GM12878 (cell line): ENCODE results near the gene GNAO1. TPM values are rescaled to one million over a fixed set of nuclear protein-coding genes. Genes with fewer than 3 reads are reported as not detected.

ENCODE experiments used
- ATAC-seq: fragments of 200-7000 bp; cut with Tn5 transposase; 3 replicates; pipeline ENCODE4 v1.9.1; 2020; ENCODE audit warnings: mild to moderate bottlenecking, moderate library complexity
- BruUV-seq: library from RNA; stranded (reverse); fragments of 400-500 nt; replicated peaks from 2 replicates; lab custom pipeline; 2021; lab: Mats Ljungman, UMichigan
- CTCF ChIA-PET: fragments of 300-600 bp; sonication (Branson Sonifier 250); formaldehyde crosslinking; extraction: SDS; loops from one replicate; lab custom pipeline; 2021; ENCODE audit warnings: inconsistent platforms; lab: Yijun Ruan, JAX
- POLR2A ChIA-PET: fragments of 350-600 bp; formaldehyde crosslinking; extraction: SDS; loops from one replicate; lab custom pipeline; 2021; ENCODE audit warnings: inconsistent platforms; lab: Charles Lee
- RAD21 ChIA-PET: fragments of 300-600 bp; sonication (Branson Sonifier 250); formaldehyde crosslinking; loops from one replicate; lab custom pipeline; 2023; ENCODE audit warnings: antibody characterized with exemption; ENCODE audit not compliant: unreplicated experiment; lab: Charles Lee
- SMC1A ChIA-PET: fragments of 300-600 bp; sonication (Branson Sonifier 250); formaldehyde crosslinking; loops from one replicate; lab custom pipeline; 2023; ENCODE audit not compliant: unreplicated experiment, uncharacterized antibody; lab: Charles Lee
- DNase-seq: peaks from one replicate; pipeline ENCODE4 v3.0.0-alpha.2; 2011; ENCODE audit warnings: low read depth, low spot score
- FAIRE-seq: peaks from 3 replicates; lab custom pipeline; 2011; peaks lifted over from hg19 to GRCh38; lab: Jason Lieb, UNC
- H2AFZ ChIP-seq: 2 replicates; pipeline ENCODE4 v1.6.0; 2011; ENCODE audit warnings: low read depth, low read length, control low read depth; ENCODE audit not compliant: control insufficient read depth
- H3K27ac ChIP-seq: 2 replicates; pipeline ENCODE4 v1.5.1; 2011; ENCODE audit warnings: control low read depth; ENCODE audit not compliant: control insufficient read depth, insufficient read depth
- H3K27me3 ChIP-seq, 2 experiments: replicated peaks in 1 of 2; 2 replicates each; pipeline versions ENCODE4 v1.6.0 to v1.6.1; 2011; ENCODE audit warnings: low read length in 1 of 2; ENCODE audit not compliant: control insufficient read depth in 2 of 2, insufficient read depth in 2 of 2
- H3K36me3 ChIP-seq, 2 experiments: 2 replicates each; pipeline ENCODE4 v1.5.1; 2011; ENCODE audit warnings: low read length in 1 of 2; ENCODE audit not compliant: control insufficient read depth in 2 of 2, insufficient read depth in 2 of 2
- H3K4me1 ChIP-seq: 2 replicates; pipeline ENCODE4 v1.6.1; 2011; ENCODE audit warnings: mild to moderate bottlenecking, low read length, moderate library complexity, mixed read lengths; ENCODE audit not compliant: control insufficient read depth, insufficient read depth
- H3K4me2 ChIP-seq: 2 replicates; pipeline ENCODE4 v1.6.0; 2011; ENCODE audit warnings: control low read depth; ENCODE audit not compliant: control insufficient read depth, insufficient read depth
- H3K4me3 ChIP-seq: fragments of 200-600 bp; sonication (generic); 2 replicates; pipeline ENCODE4 v1.5.1; 2016
- H3K79me2 ChIP-seq: 2 replicates; pipeline ENCODE4 v1.6.0; 2011; ENCODE audit warnings: low read length; ENCODE audit not compliant: control insufficient read depth, insufficient read depth
- H3K9ac ChIP-seq: 2 replicates; pipeline ENCODE4 v1.8.0; 2011; ENCODE audit warnings: low read length, control low read depth, mixed read lengths; ENCODE audit not compliant: control insufficient read depth, insufficient read depth
- H3K9me3 ChIP-seq: replicated peaks from 3 replicates; pipeline ENCODE4 v1.5.1; 2011; ENCODE audit warnings: mild to moderate bottlenecking, low read length; ENCODE audit not compliant: control insufficient read depth, insufficient read depth
- H4K20me1 ChIP-seq: 2 replicates; pipeline ENCODE4 v1.6.0; 2011; ENCODE audit not compliant: control insufficient read depth, insufficient read depth
- CEBPB ChIP-seq, 2 experiments: fragments of 150-350 bp in 1 of 2; IDR thresholded peaks; 2 replicates each; pipeline ENCODE4 v1.6.1; 2012 to 2014; ENCODE audit warnings: low read depth in 2 of 2, low read length in 2 of 2, borderline replicate concordance in 1 of 2, inconsistent platforms in 1 of 2
- CHD4 ChIP-seq: fragments of 200-600 bp; sonication (generic); IDR thresholded peaks from 2 replicates; pipeline ENCODE4 v1.6.1; 2016; ENCODE audit warnings: mild to moderate bottlenecking
- CREB1 ChIP-seq: IDR thresholded peaks from 2 replicates; pipeline ENCODE4 v1.6.1; 2012; ENCODE audit warnings: low read depth, mild to moderate bottlenecking, inconsistent platforms
- CTCF ChIP-seq, 3 experiments: IDR thresholded peaks in 2 of 3; conservative IDR thresholded peaks in 1 of 3; 2 replicates each; pipeline ENCODE4 v1.5.1; 2011; ENCODE audit warnings: low read depth in 3 of 3, low read length in 3 of 3, mild to moderate bottlenecking in 3 of 3, control low read depth in 2 of 3, moderate library complexity in 2 of 3, inconsistent platforms in 1 of 3, mixed read lengths in 1 of 3; ENCODE audit not compliant: control insufficient read depth in 2 of 3, insufficient read depth in 1 of 3; ENCODE audit errors: extremely low read depth in 1 of 3
- ESRRA ChIP-seq: IDR thresholded peaks from 2 replicates; pipeline ENCODE4 v1.6.1; 2012; ENCODE audit warnings: mild to moderate bottlenecking, low read length, improper control_type of control experiment
- HDAC6 ChIP-seq: fragments of 200-600 bp; sonication (generic); IDR thresholded peaks from one replicate; pipeline ENCODE4 v1.8.0; 2017; ENCODE audit warnings: antibody characterized with exemption; ENCODE audit not compliant: unreplicated experiment
- IKZF2 ChIP-seq, 2 experiments: fragments of 450-650 bp; IDR thresholded peaks; 2 replicates each; pipeline ENCODE4 v1.6.1; 2017; ENCODE audit warnings: mild to moderate bottlenecking in 2 of 2, moderate library complexity in 2 of 2
- MTA3 ChIP-seq: IDR thresholded peaks from 2 replicates; pipeline ENCODE4 v1.6.1; 2012; ENCODE audit warnings: low read length, inconsistent platforms, borderline replicate concordance
- NFYA ChIP-seq: IDR thresholded peaks from 2 replicates; pipeline ENCODE4 v1.6.1; 2011; ENCODE audit warnings: low read depth, mild to moderate bottlenecking, low read length, improper control_type of control experiment, borderline replicate concordance
- NR2C2 ChIP-seq: IDR thresholded peaks from 2 replicates; pipeline ENCODE4 v1.6.1; 2011; ENCODE audit warnings: borderline replicate concordance, low read depth; ENCODE audit not compliant: control insufficient read depth, insufficient read length
- RAD51 ChIP-seq: fragments of 450-650 bp; IDR thresholded peaks from 2 replicates; pipeline ENCODE4 v1.6.1; 2016; ENCODE audit warnings: moderate library complexity, mild to moderate bottlenecking, inconsistent platforms
- WGBS: methylation state at CpG from one replicate; pipeline ENCODE4 v1.1.6; 2016; ENCODE audit warnings: low lambda C conversion rate; ENCODE audit not compliant: insufficient replicate concordance, insufficient coverage; ENCODE audit errors: missing lambda C conversion rate; 5-methylcytosine and 5-hydroxymethylcytosine counted together
- in situ Hi-C: fragments of 300-500 bp; cut with MboI; formaldehyde crosslinking; loops from 9 replicates; pipeline ENCODE4 v1.14.3; 2018; ENCODE audit warnings: mixed read lengths
- intact Hi-C: fragments of 100-400 bp; cut with micrococcal nuclease; formaldehyde crosslinking; loops from one replicate; pipeline ENCODE4 v1.14.2; 2022; ENCODE audit not compliant: unreplicated experiment
- polyA plus RNA-seq, 11 experiments: library from polyadenylated mRNA; depleted of rRNA in 4 of 11; unstranded in 6 of 11; stranded (reverse) in 5 of 11; fragments of >200 nt; fragmentation: Nextera tagmentation in 4 of 11; fragmentation: Illumina TruSeq in 1 of 11; extraction: Ambion mirVana in 4 of 11; extraction: Trizol in 1 of 11; gene quantifications; 1 replicate in 1 of 11; 2 replicates in 10 of 11; pipeline versions ENCODE4 v1.2.1 to v1.2.3, GENCODE V29; 2011 to 2016; ENCODE audit warnings: inconsistent platforms in 2 of 11, missing spikeins in 2 of 11, low read depth in 1 of 11
- total RNA-seq, 4 experiments: library from RNA; depleted of rRNA in 3 of 4; stranded (reverse); fragments of >200 nt in 3 of 4; fragmentation: Illumina TruSeq in 1 of 4; extraction: Trizol in 1 of 4; gene quantifications; 2 replicates each; pipeline versions ENCODE4 v1.2.1 to v1.2.3, GENCODE V29; 2013 to 2021
- TF ChIP-seq, protein P1 (sequence below): fragments of 450-650 bp; IDR thresholded peaks from 2 replicates; pipeline ENCODE4 v1.6.1; 2018; ENCODE audit warnings: mild to moderate bottlenecking, low read depth, moderate library complexity; ENCODE audit not compliant: partially characterized antibody
- TF ChIP-seq, protein P2 (sequence below): IDR thresholded peaks from 2 replicates; pipeline ENCODE4 v1.6.1; 2011; ENCODE audit warnings: mild to moderate bottlenecking, low read depth, low read length, moderate library complexity; ENCODE audit not compliant: insufficient replicate concordance

Gene GNAO1
- total and polyA plus RNA-seq, 10 of the 15 experiments (the other 5 are each of a cell fraction or from before 2014, with no cell fraction given) = 0.05 to 0.28 (median 0.14) TPM; not detected in 6

GRCh38 chr16:56195151-56195550, 3.9 kb downstream of the GNAO1 start (continued):
- TF ChIP-seq, protein P1, sequence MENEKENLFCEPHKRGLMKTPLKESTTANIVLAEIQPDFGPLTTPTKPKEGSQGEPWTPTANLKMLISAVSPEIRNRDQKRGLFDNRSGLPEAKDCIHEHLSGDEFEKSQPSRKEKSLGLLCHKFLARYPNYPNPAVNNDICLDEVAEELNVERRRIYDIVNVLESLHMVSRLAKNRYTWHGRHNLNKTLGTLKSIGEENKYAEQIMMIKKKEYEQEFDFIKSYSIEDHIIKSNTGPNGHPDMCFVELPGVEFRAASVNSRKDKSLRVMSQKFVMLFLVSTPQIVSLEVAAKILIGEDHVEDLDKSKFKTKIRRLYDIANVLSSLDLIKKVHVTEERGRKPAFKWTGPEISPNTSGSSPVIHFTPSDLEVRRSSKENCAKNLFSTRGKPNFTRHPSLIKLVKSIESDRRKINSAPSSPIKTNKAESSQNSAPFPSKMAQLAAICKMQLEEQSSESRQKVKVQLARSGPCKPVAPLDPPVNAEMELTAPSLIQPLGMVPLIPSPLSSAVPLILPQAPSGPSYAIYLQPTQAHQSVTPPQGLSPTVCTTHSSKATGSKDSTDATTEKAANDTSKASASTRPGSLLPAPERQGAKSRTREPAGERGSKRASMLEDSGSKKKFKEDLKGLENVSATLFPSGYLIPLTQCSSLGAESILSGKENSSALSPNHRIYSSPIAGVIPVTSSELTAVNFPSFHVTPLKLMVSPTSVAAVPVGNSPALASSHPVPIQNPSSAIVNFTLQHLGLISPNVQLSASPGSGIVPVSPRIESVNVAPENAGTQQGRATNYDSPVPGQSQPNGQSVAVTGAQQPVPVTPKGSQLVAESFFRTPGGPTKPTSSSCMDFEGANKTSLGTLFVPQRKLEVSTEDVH = no peak
- TF ChIP-seq HDAC6 (no peak), CREB1 (no peak), NR2C2 (no peak), CTCF (IDR thresholded peaks at IDR 0.05 in 2 of 3, conservative IDR thresholded peaks at IDR 0.05 in 1 of 3; ENCODE audit: control insufficient read depth in 2 of 3, extremely low read depth in 1 of 3, insufficient read depth in 1 of 3, low read depth in 3 of 3, low read length in 3 of 3) (no peak)
- TF ChIP-seq, all 136 proteins: peak for 0

DNA sequence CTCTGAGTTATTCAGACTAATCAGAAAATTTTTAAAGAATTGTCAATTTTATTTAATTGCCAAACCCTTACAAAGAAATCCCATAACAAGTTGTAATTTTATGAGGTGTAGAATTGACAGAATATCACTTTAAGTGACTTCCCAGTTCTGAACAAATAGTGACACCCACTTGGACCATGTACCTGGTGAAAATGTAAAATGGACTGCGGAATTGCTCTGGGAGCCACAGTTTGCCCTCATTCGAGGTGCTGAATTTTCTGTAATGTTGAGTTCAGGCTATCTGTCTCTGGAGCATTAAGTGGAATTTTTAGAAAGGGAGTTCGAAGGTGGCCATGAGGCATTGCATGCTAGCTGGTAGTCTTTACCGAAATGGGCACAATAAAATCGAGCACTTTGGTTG, 5.1 kb downstream of the GNAO1 start:
- WGBS = 47% methylated on average over 5 of the region's 5 CpGs
- in situ Hi-C loops (no loop called here), intact Hi-C loops (no loop called here)
- no peak for ATAC-seq
- Histone ChIP-seq H3K79me2 (no peaks in the 10 kb centered on the region), H3K27ac (no peak overlapping the region), H3K4me3 (no peak overlapping the region), H3K9me3 (no peaks in the 10 kb centered on the region; the same call in 2 of the 3 replicates), H3K36me3 (no peaks in the 10 kb centered on the region), H3K4me1 (peaks cover 16% of the 10 kb centered on the region), H2AFZ (no peak overlapping the region), H3K9ac (no peak overlapping the region), H3K4me2 (no peak overlapping the region), H3K27me3 (peaks cover 14 to 21% of the 10 kb centered on the region in 2 experiments), H4K20me1 (no peaks in the 10 kb centered on the region)
- no peak for DNase-seq
- CTCF ChIA-PET = no interaction called here
- FAIRE-seq = no peak
- POLR2A ChIA-PET = no interaction called here
- no TSS peak for BruUV-seq
- SMC1A ChIA-PET = no interaction called here
- RAD21 ChIA-PET = no interaction called here
- TF ChIP-seq ESRRA (no peak), IKZF2 (IDR thresholded peaks at IDR 0.05) (no peak), RAD51 (no peak), MTA3 (no peak), CEBPB (IDR thresholded peaks at IDR 0.05; ENCODE audit: borderline replicate concordance in 1 of 2, low read depth in 2 of 2, low read length in 2 of 2) (no peak), NFYA (no peak), CHD4 (no peak)
- TF ChIP-seq, protein P2, sequence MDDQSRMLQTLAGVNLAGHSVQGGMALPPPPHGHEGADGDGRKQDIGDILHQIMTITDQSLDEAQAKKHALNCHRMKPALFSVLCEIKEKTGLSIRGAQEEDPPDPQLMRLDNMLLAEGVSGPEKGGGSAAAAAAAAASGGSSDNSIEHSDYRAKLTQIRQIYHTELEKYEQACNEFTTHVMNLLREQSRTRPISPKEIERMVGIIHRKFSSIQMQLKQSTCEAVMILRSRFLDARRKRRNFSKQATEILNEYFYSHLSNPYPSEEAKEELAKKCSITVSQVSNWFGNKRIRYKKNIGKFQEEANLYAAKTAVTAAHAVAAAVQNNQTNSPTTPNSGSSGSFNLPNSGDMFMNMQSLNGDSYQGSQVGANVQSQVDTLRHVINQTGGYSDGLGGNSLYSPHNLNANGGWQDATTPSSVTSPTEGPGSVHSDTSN = no peak
